Measurements from ENCODE around the gene ZNF24. TPM values are rescaled to one million over a fixed set of nuclear protein-coding genes. Genes with fewer than 3 reads are reported as not detected.

ZNF24 gene
- total and polyA plus RNA-seq, 7 experiments from 2014 or later, result 55.6 to 98.1 (median 80.5) TPM

- POLR2A ChIA-PET, result no interaction called here
- Mint-ChIP-seq H3K4me1 (no peaks in the 10 kb centered on the region), H3K27me3 (no peaks in the 10 kb centered on the region), H3K9me3 (peaks cover 14 to 89% (median 62%) of the 10 kb centered on the region in 11 donors), H3K4me3 (no peak overlapping the region), H3K27ac (no peak overlapping the region), H3K36me3 (peaks cover 28 to 43% (median 33%) of the 10 kb centered on the region in 5 donors)
- no peaks in the 10 kb centered on the region for H3K27me3 ChIP-seq (ENCODE audit: control insufficient read depth in 2 of 2, insufficient read depth in 2 of 2, low read length in 2 of 2)
- intact Hi-C loops (cut with micrococcal nuclease), result no loop called here
- DNase-seq, result no peak
- no peaks in the 10 kb centered on the region for H3K4me1 ChIP-seq (ENCODE audit: control insufficient read depth in 2 of 2, insufficient read depth in 2 of 2, low read length in 2 of 2)
- no peak overlapping the region for H3K4me3 ChIP-seq (ENCODE audit: low read length)
- ATAC-seq, result no peak
- peaks cover 21 to 52% (median 35%) of the 10 kb centered on the region in 3 experiments for H3K9me3 ChIP-seq (ENCODE audit: control insufficient read depth in 2 of 3, low read length in 3 of 3)
- peaks cover 0 to 14% (median 8%) of the 10 kb centered on the region in 3 experiments for H3K36me3 ChIP-seq (ENCODE audit: control insufficient read depth in 2 of 3, insufficient read depth in 3 of 3, low read length in 3 of 3)
- no peak overlapping the region for H3K27ac ChIP-seq (ENCODE audit: low read depth, low read length)
- CTCF ChIA-PET, result no interaction called here
Measured at GRCh38 chr18:35311496-35311895, 32.7 kb downstream of the ZNF24 start.

- CTCF ChIA-PET, result no interaction called here
- H3K27ac Mint-ChIP-seq, result no peak overlapping the region
- ATAC-seq, result no peak
- H3K27me3 Mint-ChIP-seq, result no peaks in the 10 kb centered on the region
- Histone ChIP-seq H3K4me1 (ENCODE audit: control insufficient read depth in 2 of 2, insufficient read depth in 2 of 2, low read length in 2 of 2) (no peaks in the 10 kb centered on the region), H3K36me3 (ENCODE audit: control insufficient read depth in 2 of 3, insufficient read depth in 3 of 3, low read length in 3 of 3) (peaks cover 9 to 56% (median 16%) of the 10 kb centered on the region in 3 experiments), H3K27ac (ENCODE audit: low read depth, low read length) (no peak overlapping the region), H3K4me3 (ENCODE audit: low read length) (no peak overlapping the region), H3K9me3 (ENCODE audit: control insufficient read depth in 2 of 3, low read length in 3 of 3) (peaks cover 39 to 92% (median 42%) of the 10 kb centered on the region in 3 experiments), H3K27me3 (ENCODE audit: control insufficient read depth in 2 of 2, insufficient read depth in 2 of 2, low read length in 2 of 2) (no peaks in the 10 kb centered on the region)
- intact Hi-C loops (cut with micrococcal nuclease), result no loop called here
- H3K4me3 Mint-ChIP-seq, result no peak overlapping the region
- no peaks in the 10 kb centered on the region for H3K4me1 Mint-ChIP-seq
- POLR2A ChIA-PET, result no interaction called here
- no peak for DNase-seq
- peaks cover 36 to 79% (median 72%) of the 10 kb centered on the region in 5 donors for H3K36me3 Mint-ChIP-seq
- H3K9me3 Mint-ChIP-seq, result peaks cover 16 to 99% (median 73%) of the 10 kb centered on the region in 11 donors
Measured at GRCh38 chr18:35306588-35307250, 37.5 kb downstream of the ZNF24 start.

- peaks cover 9 to 71% (median 14%) of the 10 kb centered on the region in 3 experiments for H3K36me3 ChIP-seq (ENCODE audit: control insufficient read depth in 2 of 3, insufficient read depth in 3 of 3, low read length in 3 of 3)
- no peak overlapping the region for H3K27ac ChIP-seq (ENCODE audit: low read depth, low read length)
- H3K9me3 ChIP-seq (ENCODE audit: control insufficient read depth in 2 of 3, low read length in 3 of 3), result peaks cover 29 to 80% (median 33%) of the 10 kb centered on the region in 3 experiments
- H3K4me3 Mint-ChIP-seq, result no peak overlapping the region
- intact Hi-C loops (cut with micrococcal nuclease), result no loop called here
- DNase-seq, result no peak
- H3K4me1 Mint-ChIP-seq, result peaks cover 0 to 7% (median 0%) of the 10 kb centered on the region in 7 donors
- H3K27me3 ChIP-seq (ENCODE audit: control insufficient read depth in 2 of 2, insufficient read depth in 2 of 2, low read length in 2 of 2), result no peaks in the 10 kb centered on the region
- no peak for ATAC-seq
- H3K4me1 ChIP-seq (ENCODE audit: control insufficient read depth in 2 of 2, insufficient read depth in 2 of 2, low read length in 2 of 2), result no peaks in the 10 kb centered on the region
- peaks cover 28 to 88% (median 84%) of the 10 kb centered on the region in 5 donors for H3K36me3 Mint-ChIP-seq
- H3K9me3 Mint-ChIP-seq, result peaks cover 12 to 98% (median 70%) of the 10 kb centered on the region in 11 donors
- H3K27ac Mint-ChIP-seq, result no peak overlapping the region
- H3K27me3 Mint-ChIP-seq, result no peaks in the 10 kb centered on the region
- no peak overlapping the region for H3K4me3 ChIP-seq (ENCODE audit: low read length)
- POLR2A ChIA-PET, result no interaction called here
- CTCF ChIA-PET, result interaction anchor here (1.2 kb wide), 1 partner anchor 36 kb away, joined by 3 read pairs; no protein-coding TSS in a partner anchor
Measured at GRCh38 chr18:35303610-35304009, 40.6 kb downstream of the ZNF24 start.

GRCh38 chr18:35296060-35296459 is 48.2 kb downstream of the ZNF24 start:
- Mint-ChIP-seq H3K27ac (peak overlapping the region in 1 of 9 donors; percentile 37), H3K4me1 (peaks cover 19 to 61% (median 48%) of the 10 kb centered on the region in 7 donors), H3K36me3 (peaks cover 21 to 83% (median 73%) of the 10 kb centered on the region in 5 donors), H3K27me3 (no peaks in the 10 kb centered on the region), H3K4me3 (no peak overlapping the region), H3K9me3 (peaks cover 0 to 47% (median 24%) of the 10 kb centered on the region in 11 donors)
- no peak overlapping the region for H3K27ac ChIP-seq (ENCODE audit: low read depth, low read length)
- CTCF ChIA-PET, result no interaction called here
- H3K4me3 ChIP-seq (ENCODE audit: low read length), result no peak overlapping the region
- POLR2A ChIA-PET, result interaction anchor here (0.5 to 0.6 kb wide), 3 partner anchors 46 to 271 kb away, joined by 3 to 4 read pairs (median 4); no protein-coding TSS in a partner anchor
- no peak for DNase-seq
- peaks cover 0 to 19% (median 0%) of the 10 kb centered on the region in 3 experiments for H3K9me3 ChIP-seq (ENCODE audit: control insufficient read depth in 2 of 3, low read length in 3 of 3)
- intact Hi-C loops (cut with micrococcal nuclease), result no loop called here
- peaks cover 1 to 11% of the 10 kb centered on the region in 2 donors for H3K4me1 ChIP-seq (ENCODE audit: control insufficient read depth in 2 of 2, insufficient read depth in 2 of 2, low read length in 2 of 2)
- no peak for ATAC-seq
- H3K27me3 ChIP-seq (ENCODE audit: control insufficient read depth in 2 of 2, insufficient read depth in 2 of 2, low read length in 2 of 2), result no peaks in the 10 kb centered on the region
- H3K36me3 ChIP-seq (ENCODE audit: control insufficient read depth in 2 of 3, insufficient read depth in 3 of 3, low read length in 3 of 3), result peaks cover 0 to 48% (median 0%) of the 10 kb centered on the region in 3 experiments

- H3K9me3 ChIP-seq (ENCODE audit: control insufficient read depth in 2 of 3, low read length in 3 of 3), result no peaks in the 10 kb centered on the region
- ChIA-PET POLR2A (interaction anchor here (0.9 to 3.3 kb wide), 5 partner anchors 23 to 54 kb away, joined by 3 to 20 read pairs (median 6); partner anchors contain the start of genes ZNF24 and ZNF397), CTCF (no interaction called here)
- no peak for DNase-seq
- H3K4me1 ChIP-seq (ENCODE audit: control insufficient read depth in 2 of 2, insufficient read depth in 2 of 2, low read length in 2 of 2), result peaks cover 16 to 18% of the 10 kb centered on the region in 2 donors
- intact Hi-C loops (cut with micrococcal nuclease), result loop anchor here (2.0 to 5.0 kb wide), 6 partner anchors 60 to 1538 kb away; partner anchors contain the start of genes GALNT1 (in 1 of the 2), KIAA1328 (in 1 of the 2), MAPRE2 (in 1 of the 2) and RPRD1A (in 1 of the 2)
- peaks cover 0 to 18% (median 0%) of the 10 kb centered on the region in 3 experiments for H3K36me3 ChIP-seq (ENCODE audit: control insufficient read depth in 2 of 3, insufficient read depth in 3 of 3, low read length in 3 of 3)
- no peak for ATAC-seq
- H3K4me3 Mint-ChIP-seq, result peak overlapping the region; percentile 97 to 99 (median 98)
- H3K36me3 Mint-ChIP-seq, result peaks cover 6 to 52% (median 33%) of the 10 kb centered on the region in 5 donors
- H3K9me3 Mint-ChIP-seq, result peaks cover 0 to 17% (median 3%) of the 10 kb centered on the region in 11 donors
- H3K4me3 ChIP-seq (ENCODE audit: low read length), result peak overlapping the region; percentile 90
- H3K27me3 Mint-ChIP-seq, result no peaks in the 10 kb centered on the region
- H3K27ac Mint-ChIP-seq, result peak overlapping the region; percentile 94 to 100 (median 98)
- no peaks in the 10 kb centered on the region for H3K27me3 ChIP-seq (ENCODE audit: control insufficient read depth in 2 of 2, insufficient read depth in 2 of 2, low read length in 2 of 2)
- H3K4me1 Mint-ChIP-seq, result peaks cover 34 to 90% (median 78%) of the 10 kb centered on the region in 7 donors
- H3K27ac ChIP-seq (ENCODE audit: low read depth, low read length), result peak overlapping the region; percentile 86
Measured at GRCh38 chr18:35291166-35291565, 53.1 kb downstream of the ZNF24 start.

DNA sequence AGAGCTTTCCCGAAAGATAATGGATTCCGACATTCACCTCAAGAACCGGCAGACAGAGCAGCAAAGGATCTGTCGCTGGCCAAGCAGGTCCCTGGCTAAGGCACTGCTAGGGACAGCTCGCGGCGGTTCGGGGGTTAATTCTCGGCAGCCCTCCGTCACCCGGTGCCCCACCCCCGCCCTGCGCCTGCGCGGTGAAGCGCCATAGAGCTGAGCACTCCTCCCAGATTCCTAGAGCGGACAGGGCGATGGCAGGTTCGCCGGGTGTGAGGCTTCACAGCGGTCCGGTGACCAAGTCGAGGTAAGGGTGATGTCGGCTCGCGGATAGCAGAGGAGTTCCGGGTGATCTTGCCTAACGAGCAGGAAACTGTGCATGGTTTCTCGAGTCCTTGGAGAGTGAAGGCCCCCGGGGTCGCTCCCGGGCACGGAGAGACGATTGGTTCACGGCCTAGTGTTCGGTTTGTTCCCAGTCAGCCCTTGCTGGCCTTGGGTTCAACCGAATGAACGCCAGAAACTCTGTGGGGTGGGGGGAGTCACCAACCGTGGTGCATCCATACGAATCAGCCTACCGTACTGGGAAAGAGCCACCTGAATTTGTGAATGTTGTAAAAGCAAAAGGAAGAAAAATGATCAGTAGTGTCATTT is 54.0 kb downstream of the ZNF24 start, which contains the start of gene ZSCAN30:
Gene ZSCAN30, minus strand, starts transcription at position 136 of the 642 bp plus-strand sequence. CDS start 25,877 bp downstream, outside the sequence.
- Mint-ChIP-seq H3K9me3 (peaks cover 0 to 22% (median 3%) of the 10 kb centered on the region in 11 donors), H3K27me3 (no peaks in the 10 kb centered on the region), H3K27ac (peak within 1 kb of the TSS; percentile 94 to 100 (median 98)), H3K4me1 (peaks cover 29 to 86% (median 75%) of the 10 kb centered on the region in 7 donors), H3K4me3 (peak within 1 kb of the TSS; percentile 97 to 99 (median 98)), H3K36me3 (peaks cover 0 to 50% (median 30%) of the 10 kb centered on the region in 5 donors)
- DNase-seq (peak; percentile 90 to 96 (median 94)), ATAC-seq (peak; percentile 99)
- intact Hi-C loops (cut with micrococcal nuclease), result loop anchor here (1.0 to 5.0 kb wide), 17 partner anchors 23 to 1539 kb away; partner anchors contain the start of genes ELP2 (in 2 of the 2), INO80C (in 2 of the 2), MAPRE2 (in 2 of the 2) and RMP24 (in 2 of the 2)
- Histone ChIP-seq H3K9me3 (ENCODE audit: control insufficient read depth in 2 of 3, low read length in 3 of 3) (no peaks in the 10 kb centered on the region), H3K4me1 (ENCODE audit: control insufficient read depth in 2 of 2, insufficient read depth in 2 of 2, low read length in 2 of 2) (peaks cover 16 to 18% of the 10 kb centered on the region in 2 donors), H3K36me3 (ENCODE audit: control insufficient read depth in 2 of 3, insufficient read depth in 3 of 3, low read length in 3 of 3) (peaks cover 0 to 9% (median 0%) of the 10 kb centered on the region in 3 experiments), H3K4me3 (ENCODE audit: low read length) (peak within 1 kb of the TSS; percentile 90), H3K27me3 (ENCODE audit: control insufficient read depth in 2 of 2, insufficient read depth in 2 of 2, low read length in 2 of 2) (no peaks in the 10 kb centered on the region), H3K27ac (ENCODE audit: low read depth, low read length) (peak within 1 kb of the TSS; percentile 86)
- CTCF ChIA-PET, result no interaction called here
- POLR2A ChIA-PET, result interaction anchor here (0.9 to 3.3 kb wide), 10 partner anchors 11 to 259 kb away, joined by 3 to 32 read pairs (median 4); partner anchors contain the start of genes INO80C, ZNF24 and ZNF397

All from naive thymus-derived CD4-positive, alpha-beta T cell (primary cell).